GM18909 (cell line): ENCODE data around the gene RIPOR3.

Source experiments
- ATAC-seq: cut with Tn5 transposase; IDR thresholded peaks from one replicate; pipeline ENCODE4 v1.9.1; 2021; ENCODE audit warnings: mild to moderate bottlenecking; ENCODE audit not compliant: unreplicated experiment, poor library complexity

RIPOR3 gene

DNA sequence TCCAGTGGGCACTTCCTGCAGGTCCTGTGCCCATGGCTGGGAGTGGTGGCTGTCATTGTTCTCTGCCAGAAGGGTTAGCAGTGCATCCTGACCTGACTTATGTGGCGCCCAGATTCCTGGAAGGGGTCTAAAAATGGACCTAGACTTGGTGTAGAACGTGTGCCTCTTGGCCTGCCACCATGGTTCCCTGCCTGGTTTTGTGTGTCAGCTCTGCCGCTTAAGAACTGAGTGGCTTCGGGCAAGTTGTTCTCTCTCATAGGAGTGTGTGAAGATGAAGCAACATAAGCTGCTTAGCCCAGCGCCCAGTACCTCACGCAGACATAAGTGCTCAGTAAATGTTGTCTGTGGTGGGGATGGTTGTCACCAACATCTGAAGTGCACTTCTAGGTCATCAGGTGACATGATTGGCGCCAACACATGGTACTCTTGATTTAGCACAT lies 129.1 kb downstream of the RIPOR3 start:
- ATAC-seq = no peak

DNA sequence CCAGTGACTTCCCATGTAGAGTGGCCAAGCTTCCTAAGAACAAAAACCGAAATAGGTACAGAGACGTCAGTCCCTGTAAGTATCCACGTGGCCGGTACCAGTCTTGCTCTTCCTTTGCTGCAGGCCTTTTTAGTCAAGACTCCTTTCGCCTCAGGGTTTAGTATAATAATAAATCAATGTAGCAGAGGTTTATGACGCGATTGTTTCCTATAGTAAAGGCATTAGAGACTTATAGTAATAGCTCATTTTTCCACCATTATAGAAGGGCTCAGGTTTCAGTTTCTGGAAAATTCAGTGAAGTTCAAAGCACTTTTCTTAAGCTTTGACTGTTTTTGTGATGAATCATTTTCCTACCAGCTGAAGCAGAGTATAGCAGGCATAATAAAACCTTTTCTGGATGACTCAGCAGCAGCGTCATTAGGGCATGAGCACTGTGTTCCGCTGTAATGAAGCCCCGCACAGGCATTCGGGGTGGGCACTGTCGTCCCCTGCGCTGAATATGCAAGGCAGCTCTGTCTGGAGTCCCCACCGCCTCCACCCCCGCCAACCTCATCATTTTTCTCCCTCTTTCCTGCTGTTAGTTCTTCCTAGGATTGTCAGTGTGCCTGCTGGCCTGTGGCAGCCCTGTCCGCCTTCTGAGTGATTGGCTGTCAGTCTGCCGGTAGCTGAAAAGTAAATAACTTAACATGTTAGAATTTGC lies 129.8 kb downstream of the RIPOR3 start:
- ATAC-seq = no peak

DNA sequence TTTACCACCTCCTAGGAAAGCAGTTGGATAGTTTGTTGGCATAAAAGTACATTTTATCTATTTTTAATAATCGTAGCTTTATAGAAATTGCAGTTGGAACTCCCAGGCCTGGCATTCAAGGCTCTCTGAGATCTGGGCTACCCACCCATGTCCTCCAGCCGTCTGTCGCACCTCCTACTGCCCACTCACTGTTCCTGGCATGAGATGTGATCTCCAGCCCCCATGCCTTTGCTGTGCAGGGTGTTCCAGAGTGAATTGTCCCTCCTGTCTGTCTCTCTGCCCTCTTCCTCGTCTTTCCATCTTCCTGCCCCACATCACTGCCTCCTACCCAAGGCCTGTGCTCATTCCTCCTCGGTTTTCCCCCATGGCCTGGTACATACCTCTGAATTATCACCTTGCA lies 130.5 kb downstream of the RIPOR3 start:
- no peak for ATAC-seq

DNA sequence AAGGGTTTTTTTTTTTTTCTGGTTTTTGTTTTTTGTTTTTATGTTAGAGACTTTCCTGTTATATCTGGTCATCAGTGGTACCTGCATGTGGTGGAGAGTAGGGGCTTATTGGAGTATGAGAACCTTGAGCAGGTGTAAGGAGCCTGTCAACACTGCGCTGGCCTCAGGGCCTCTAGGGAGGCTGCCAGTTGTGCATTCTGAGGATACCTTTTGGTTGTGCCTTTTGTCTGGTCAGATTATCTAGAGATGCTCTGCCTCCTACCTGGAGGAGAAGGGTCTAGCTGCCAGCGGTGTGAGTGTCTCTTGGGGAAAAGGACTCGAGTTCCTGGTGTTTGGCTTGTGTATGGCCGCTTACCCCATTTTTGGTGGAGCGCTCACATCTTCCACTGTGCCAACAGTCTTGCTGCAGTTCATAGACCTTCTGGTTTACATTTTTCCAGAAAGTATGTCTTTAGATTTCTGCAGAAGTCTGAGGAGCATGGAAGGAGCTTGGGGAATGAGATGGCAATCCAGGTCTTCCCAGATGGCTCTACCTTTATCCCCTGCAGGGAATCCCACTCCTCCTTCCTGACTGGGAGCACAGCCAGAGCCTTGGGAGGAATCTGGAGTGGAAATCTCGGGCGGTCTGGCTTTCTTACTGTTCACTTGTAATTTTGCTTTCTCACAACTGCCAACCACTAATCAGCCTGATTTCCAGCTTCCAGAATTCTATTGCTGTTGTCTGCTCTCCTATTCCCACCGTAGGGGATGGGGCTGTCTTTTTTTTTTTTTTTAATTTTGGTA lies 131.3 kb downstream of the RIPOR3 start:
- no peak for ATAC-seq

DNA sequence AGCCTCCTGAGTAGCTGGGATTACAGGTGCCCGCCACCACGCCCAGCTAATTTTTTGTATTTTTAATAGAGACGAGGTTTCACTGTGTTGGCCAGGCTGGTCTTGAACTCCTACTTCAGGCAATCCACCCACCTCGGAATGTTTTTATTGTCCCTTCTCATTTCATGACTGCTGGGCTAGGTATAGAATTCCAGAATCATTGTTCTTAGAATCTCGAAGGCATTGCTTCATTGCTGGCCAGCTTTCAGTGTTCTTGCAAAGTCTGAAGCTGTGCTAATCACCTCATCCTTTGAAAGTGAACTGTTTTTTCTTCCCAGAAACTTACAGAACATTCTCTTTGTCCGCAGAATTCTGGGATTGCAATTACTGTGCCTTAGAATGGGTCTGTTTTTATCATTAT lies 132.2 kb downstream of the RIPOR3 start:
- ATAC-seq = no peak

DNA sequence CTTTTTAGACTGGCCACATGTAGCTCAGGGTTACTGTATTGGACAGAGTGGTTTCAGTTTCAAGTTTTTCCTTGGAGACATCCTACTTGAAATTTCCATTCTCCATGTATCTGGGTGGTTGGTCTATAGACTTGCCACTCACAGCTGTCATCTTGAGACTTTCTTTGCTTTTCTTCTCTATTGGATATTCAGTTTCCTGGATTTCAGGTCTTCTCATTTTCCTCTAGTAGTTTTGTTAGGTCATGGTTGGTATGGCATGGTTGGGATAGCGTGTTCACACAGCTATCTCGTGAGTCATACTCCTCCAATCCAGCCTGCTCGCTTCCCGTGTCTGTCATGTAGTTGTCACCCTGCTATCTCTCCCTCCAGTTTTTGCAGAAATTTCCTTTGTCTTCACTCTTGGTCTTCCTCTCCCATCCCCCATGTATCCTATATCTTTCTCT lies 132.8 kb downstream of the RIPOR3 start:
- ATAC-seq = no peak

DNA sequence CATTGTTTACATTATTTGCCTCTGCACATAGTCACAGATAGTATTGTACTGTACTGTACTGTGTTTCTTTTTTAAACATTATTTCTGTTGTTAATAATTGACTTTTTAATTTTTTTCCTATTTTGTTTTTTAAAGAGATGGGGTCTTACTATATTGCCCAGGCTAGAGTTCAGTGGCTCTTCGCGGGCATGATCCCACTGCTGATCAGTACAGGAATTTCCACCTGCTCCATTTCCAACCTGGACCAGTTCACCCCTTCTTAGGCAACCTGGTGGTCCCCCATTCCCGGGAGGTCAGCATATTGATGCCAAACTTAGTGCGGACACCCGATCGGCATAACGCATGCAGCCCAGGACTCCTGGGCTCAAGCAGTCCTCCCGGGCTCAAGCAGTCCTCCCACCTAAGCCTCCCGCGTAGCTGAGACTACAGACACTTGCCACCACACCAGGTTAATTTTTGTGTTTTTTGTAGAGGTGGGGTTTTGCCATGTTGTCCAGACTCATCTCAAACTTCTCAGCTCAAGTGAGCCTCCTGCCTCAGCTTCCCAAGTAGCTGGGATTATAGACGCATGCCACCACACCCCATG lies 133.7 kb downstream of the RIPOR3 start:
- no peak for ATAC-seq

DNA sequence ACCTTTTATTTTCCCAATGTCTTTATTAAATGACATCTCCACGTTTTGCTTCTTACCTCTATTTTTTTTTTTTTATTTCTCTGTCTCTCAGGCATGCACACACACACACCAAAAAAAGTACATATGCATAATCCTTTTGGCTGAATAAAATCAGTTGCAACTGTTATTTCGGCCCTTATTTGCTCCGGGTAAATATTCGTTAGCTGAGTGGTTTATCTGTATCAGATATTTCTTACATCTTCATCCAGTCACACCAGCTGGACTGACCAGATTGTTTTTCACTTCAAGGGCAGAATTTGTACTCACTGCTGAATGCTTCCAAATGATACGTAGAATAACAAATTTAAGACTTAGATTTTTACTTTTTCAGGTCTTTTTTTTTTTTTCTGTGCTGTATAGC lies 135.7 kb downstream of the RIPOR3 start:
- no peak for ATAC-seq

DNA sequence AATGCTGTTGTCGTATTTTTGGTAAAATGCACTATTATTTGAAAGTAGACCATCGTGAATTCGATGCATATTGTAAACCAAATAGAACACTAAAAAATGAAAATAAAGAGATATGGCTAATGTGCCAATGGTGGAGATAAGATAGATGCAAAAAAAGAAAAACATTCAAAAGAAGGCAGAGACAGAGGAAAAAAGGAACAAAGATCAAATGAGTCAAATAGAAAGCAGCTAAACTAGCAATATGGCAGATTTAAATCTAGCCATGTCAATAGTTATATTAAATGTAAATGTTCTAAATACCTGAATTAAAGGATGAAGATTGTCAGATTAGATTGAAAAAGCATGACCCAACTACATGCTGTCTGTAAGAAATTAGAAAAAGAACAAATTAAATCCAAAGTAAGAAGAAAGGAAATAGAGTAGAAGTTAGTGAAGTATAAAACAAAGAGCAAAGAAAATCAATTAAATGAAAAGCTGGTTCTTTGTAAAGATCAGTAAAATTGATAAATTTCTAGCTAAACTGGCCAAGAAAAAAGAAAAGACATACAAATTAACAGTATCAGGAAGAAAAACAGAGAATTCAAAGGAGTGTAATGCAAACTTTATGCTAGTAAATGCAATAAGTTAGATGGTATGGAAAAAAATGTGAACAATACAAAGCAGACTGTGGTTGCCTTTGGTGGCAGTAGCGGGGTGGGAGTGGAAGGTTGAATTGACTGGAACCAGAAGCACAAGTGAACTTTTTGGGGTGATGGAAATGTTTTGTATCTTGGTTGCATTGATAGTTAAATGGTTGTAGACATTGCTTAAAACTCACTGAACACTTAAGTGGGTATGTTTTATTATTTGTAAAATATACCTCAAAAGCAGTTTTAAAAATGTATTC lies 136.4 kb downstream of the RIPOR3 start:
- no peak for ATAC-seq

DNA sequence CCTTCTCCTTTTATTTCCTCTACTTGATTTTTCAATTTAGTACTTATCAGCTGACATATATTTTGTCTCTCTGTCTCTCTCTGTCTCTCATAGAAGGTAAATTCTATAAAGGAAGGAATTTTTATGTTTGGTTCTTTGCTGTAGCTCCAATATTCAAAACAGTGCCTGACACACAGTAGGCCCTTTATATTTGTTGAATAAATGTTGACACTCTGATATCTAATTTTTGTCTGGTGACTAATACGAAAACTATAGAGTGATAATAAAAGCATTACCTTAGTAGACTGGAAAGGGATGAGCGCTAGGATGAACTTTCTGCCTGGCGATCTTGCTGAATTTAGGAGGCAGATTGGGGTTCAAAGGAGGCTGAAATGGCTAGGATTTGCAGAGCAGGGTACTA lies 138.4 kb downstream of the RIPOR3 start:
- ATAC-seq = no peak

DNA sequence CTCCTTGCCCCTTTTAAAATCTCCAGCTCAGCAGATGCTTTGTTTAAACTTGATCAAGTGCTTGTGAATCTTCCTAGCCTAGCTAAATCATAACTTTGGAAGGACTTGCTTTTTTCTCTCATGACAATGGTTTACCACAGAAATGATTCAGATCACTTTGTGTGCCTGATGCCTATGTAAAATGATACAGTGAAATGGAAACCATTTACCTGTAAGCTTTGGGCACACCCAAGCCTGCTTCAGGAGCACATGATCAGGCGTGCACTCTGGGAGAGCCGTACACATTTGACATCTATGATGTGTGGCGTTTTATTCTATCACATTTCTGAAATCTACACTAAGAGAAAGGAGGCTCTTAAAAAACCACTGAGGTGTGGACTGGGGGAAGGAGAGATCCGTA lies 140.1 kb downstream of the RIPOR3 start:
- ATAC-seq = no peak

DNA sequence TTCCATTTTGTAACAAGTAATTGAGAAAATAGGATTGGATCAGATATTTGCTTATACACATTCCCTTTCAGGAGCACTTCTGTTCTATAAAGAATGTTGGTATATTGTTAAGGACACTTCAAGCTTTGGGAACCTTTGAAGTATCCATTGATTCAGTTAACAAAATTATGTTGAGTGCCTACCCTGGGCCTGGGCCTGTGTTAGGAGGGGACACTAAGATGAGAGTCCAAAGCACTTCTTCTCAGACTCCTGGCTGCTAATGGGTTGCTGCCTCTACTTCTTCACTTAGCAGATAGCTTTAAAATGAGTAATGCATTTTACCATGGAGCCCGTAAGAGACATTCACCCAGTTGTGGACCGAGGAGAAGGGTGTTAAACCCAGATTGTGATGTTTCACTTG lies 140.8 kb downstream of the RIPOR3 start:
- no peak for ATAC-seq

DNA sequence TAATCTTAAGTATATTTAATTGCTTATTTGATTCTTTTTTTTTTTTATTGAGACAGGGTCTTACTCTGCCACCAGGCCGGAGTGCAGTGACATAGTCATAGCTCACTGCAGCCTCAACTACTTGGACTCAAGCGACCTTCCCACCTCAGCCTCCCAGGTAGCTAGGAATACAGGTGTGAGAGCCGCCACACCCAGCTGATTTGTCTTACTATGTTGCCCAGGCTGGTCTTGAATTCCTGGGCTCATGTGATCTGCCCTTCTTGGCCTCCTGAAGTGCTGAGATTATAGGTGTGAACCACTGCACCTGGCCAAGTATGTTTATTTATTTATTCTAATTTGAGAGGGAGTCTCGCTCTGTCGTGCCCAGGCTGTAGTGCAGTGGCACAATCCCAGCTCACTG lies 142.9 kb downstream of the RIPOR3 start:
- no peak for ATAC-seq

DNA sequence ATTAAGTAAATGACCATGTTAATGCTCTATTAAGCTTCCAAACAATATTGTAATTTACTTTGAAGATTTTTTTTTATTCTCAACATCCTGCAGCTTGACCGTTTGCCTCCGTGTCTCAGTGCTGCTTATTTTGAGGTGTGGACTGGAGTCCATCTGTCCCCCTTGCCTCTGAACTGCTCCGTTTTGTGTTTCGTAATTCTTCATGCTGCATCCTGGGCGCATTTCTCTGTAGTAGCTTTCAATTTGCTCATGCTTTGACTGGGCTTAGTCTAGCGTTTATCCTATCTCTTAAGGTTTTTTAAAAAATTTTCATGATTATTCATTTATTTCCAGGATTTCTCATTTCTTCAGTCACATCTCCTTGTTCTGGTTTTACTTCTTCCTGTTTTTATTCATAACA lies 143.4 kb downstream of the RIPOR3 start:
- ATAC-seq = no peak

DNA sequence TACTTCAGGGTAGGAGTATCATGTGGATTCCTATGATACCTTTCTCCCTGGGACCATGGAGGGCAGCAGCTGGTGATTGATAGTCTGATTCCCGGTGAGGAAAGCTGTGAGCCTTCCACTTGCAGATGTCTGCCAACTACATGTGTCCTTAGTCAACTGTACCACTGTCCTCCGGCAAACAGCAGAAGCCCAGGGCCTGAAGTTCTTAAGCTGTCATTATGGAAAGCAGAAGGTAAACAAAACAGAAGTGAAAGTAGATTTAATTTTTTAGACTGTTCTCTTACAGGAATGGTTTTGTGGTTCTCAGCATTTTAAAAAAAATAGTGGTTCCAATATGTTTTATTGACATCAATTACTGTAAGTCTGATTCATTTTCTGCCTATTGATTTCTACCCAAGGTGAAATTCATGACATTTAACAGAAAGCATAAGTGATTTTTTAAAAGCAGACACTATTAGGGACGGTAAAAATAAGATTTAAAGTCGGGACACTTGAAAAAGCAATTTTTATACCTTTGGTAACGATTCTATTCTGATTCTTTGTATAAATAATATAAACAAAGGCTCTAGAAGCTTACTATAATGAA lies 144.5 kb downstream of the RIPOR3 start:
- ATAC-seq = no peak

DNA sequence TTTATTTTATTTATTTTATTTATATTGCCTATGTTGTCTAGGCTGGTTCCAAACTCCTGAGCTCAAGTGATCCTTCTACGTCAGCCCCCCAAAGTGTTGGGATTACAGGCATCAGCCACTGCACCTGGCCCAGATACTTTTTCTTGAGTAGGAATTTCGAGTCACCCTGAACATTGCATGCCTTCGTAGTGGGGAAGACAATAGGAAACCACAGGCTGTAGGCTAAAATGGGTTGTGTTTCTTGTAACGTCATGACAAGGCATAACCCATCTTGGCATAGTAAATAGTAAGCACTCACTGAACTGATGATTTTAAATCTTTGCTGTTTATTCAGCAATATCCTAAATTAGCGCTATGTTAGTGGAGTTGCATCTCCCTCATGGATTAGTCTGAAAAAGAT lies 146.2 kb downstream of the RIPOR3 start:
- ATAC-seq = no peak

DNA sequence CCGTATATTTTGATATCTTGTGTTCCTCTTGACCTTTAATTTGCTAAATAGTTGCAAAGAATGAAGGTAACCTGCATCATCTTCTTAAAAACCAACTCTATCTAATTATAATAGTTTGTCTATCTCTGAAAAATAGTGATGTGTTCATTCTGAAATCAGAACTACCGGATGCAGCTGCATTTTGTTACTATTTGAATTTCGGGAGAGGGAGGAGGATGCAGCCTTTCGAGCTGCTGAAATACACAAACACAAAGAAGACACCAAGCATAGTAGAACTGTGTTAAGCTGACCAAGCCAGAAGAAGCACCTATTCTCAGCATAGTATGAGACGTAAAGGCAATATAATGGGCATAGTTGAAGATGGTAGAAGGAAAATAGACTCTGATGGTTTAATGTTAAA lies 148.0 kb downstream of the RIPOR3 start:
- ATAC-seq = no peak

DNA sequence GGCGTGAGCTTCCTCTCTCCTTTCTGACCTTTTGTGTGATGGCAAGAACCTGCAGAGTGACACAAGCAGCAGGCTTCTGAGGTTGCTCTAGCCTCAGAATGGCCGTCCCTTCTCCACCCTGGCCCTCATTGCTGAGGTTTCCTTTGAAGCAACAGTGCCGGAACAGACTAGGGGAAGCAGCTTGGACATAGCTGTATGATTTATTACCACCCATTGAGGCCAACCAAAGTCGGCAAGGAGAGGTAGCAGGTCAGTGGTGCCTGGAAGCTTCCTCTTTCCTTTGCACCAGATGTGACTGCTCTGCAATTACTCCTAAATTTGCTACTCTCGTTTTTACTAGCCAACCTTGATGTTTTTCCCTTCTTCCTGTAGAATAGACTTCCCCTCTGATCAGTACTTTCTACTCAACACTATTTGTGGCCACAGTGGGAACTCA lies 149.7 kb downstream of the RIPOR3 start:
- peak; percentile 60 for ATAC-seq

DNA sequence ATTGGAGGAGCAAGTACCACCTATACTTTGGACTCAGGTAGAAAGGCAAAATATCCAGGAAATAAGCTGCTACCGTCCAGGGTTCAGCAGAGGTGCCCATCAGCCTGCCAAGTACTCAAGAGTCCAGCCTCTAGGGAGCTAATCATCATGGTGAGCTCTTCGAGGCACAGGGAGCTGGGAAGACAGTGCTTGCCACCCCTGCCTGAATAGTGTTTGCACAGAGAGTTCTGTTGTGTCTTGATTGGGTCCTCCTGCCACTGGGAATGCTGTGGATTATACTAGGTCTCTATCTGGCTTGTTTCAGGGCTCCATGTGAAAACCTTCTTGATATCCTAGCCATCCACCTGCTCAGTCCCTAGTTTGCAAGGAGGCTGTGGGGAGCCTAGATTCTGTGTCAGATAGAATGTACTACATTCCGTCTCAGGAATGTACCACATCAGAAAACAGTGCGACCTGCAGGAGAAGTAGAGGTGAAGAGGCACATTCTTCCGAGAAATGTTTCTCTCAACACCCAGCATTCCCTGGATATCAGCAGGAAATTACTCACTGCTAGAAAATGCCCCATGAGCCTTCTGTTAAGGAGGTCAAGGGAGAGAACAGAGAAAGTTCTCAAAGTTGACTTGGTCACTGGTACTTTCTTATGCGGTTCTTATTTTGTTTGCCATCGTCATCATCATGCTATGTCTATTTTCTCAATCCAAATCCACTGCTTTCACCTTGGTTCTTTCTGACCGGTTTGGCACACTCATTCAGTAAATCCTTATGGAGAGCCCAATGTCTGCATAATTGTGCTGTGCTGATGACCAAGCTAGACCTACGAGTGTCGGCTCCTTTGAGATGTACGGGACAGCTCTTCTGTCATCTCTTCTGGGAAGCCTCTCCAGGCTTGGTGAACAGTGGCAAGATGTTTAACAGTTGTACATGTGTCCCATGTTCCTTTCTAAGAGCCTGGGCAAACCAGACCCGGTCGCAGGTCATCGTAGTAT lies 150.4 kb downstream of the RIPOR3 start:
- ATAC-seq = no peak
